ENCODE results near the gene RAB21. TPM values are rescaled to one million over a fixed set of nuclear protein-coding genes. Genes with fewer than 3 reads are reported as not detected.
A peak's percentile ranks its signal among the peaks of the same experiment; 100 is the strongest.

The RAB21 gene
- total and polyA plus RNA-seq, 2 of the 4 experiments (the other 2 are of a cell fraction), result 13.8 to 15.0 TPM

GRCh38 chr12:71710276-71711125, 44.2 kb upstream of the RAB21 start:
- in situ Hi-C loops (cut with MboI; ENCODE audit: low sequenced_read_pairs), result no loop called here
- intact Hi-C loops (cut with micrococcal nuclease), result no loop called here
- Histone ChIP-seq H3K9me3 (ENCODE audit: control insufficient read depth, insufficient read depth, low read length) (no peaks in the 10 kb centered on the region), H3K4ac (ENCODE audit: low read depth, low read length) (peak overlapping the region; percentile 63), H4K20me1 (ENCODE audit: insufficient read depth, low read length) (no peaks in the 10 kb centered on the region), H2AK9ac (replicated peaks; ENCODE audit: low read depth, low read length, poor library complexity) (no peak overlapping the region), H3K79me1 (ENCODE audit: low read depth in 1 of 2, low read length in 2 of 2) (no peaks in the 10 kb centered on the region; a peak in 1 of 4 replicates), H2BK15ac (ENCODE audit: low read depth, low read length) (peak overlapping the region; percentile 51; the same call in 1 of the 3 replicates), H4K5ac (ENCODE audit: low read depth, low read length) (no peak overlapping the region), H2BK120ac (ENCODE audit: low read depth, low read length) (peak overlapping the region; percentile 72), H3K14ac (replicated peaks; ENCODE audit: low read depth, low read length) (peak overlapping the region; percentile 33), H3K27ac (ENCODE audit: insufficient read depth, low read length) (no peak overlapping the region), H3K56ac (ENCODE audit: extremely low read depth, insufficient read depth, low read length) (no peak overlapping the region), H2BK20ac (ENCODE audit: low read depth, low read length) (peak overlapping the region; percentile 90), H2AK5ac (ENCODE audit: low read depth, low read length) (peak overlapping the region; percentile 71), H3K4me2 (ENCODE audit: low read depth, low read length) (peak overlapping the region; percentile 8; the same call in 1 of the 2 replicates), H4K91ac (ENCODE audit: insufficient read depth, low read depth, low read length) (peak overlapping the region; percentile 44; the same call in 1 of the 2 replicates), H3K18ac (ENCODE audit: low read depth, low read length) (no peak overlapping the region; the same call in 1 of the 2 replicates), H2BK5ac (ENCODE audit: low read depth, low read length, poor library complexity, severe bottlenecking) (peak overlapping the region; percentile 38), H4K8ac (ENCODE audit: low read depth in 2 of 2, low read length in 2 of 2) (peak overlapping the region in 1 of 2 experiments; percentile 31; a peak in 2 of 4 replicates), H3K4me3 (ENCODE audit: insufficient read depth, low read depth, low read length) (no peak overlapping the region), H3K9ac (ENCODE audit: low read depth, low read length) (no peak overlapping the region), H2AFZ (replicated peaks; ENCODE audit: low read length, poor library complexity) (no peak overlapping the region), H3K9me1 (ENCODE audit: insufficient read depth, low read length) (peaks cover 5% of the 10 kb centered on the region; the same call in 1 of the 2 replicates), H3K27me3 (ENCODE audit: control insufficient read depth, insufficient read depth, low read length) (no peaks in the 10 kb centered on the region), H3K4me1 (ENCODE audit: control insufficient read depth, insufficient read depth, low read length) (peaks cover 2% of the 10 kb centered on the region; the same call in 1 of the 2 replicates), H3K36me3 (ENCODE audit: control insufficient read depth, insufficient read depth, low read length) (no peaks in the 10 kb centered on the region), H3K23ac (ENCODE audit: low read depth, low read length) (0 out of 2 replicates have a peak overlapping the region, but pooled peaks have one; percentile 1)
- DNase-seq (peak; percentile 91), ATAC-seq (ENCODE audit: low read depth) (peak; percentile 97)
- BruUV-seq (replicated peaks), result no TSS peak
- 39% methylated on average over 4 of the region's 7 CpGs; no CpG with 5 or more reads in 1 of the 2 experiments for WGBS, 2 experiments (ENCODE audit: extremely low coverage in 2 of 2, insufficient read length in 1 of 2)
- POLR2A ChIA-PET (ENCODE audit: unreplicated experiment), result no interaction called here
- CTCF ChIA-PET, result no interaction called here
- dilution Hi-C loops (cut with HindIII; ENCODE audit: low sequenced_read_pairs, unreplicated experiment), result loop anchor here (25.0 kb wide), 1 partner anchor 298 kb away; no protein-coding TSS in a partner anchor
- TF ChIP-seq RCOR1 (IDR thresholded peaks at IDR 0.05; ENCODE audit: insufficient replicate concordance, low read length) (no peak), CHD1 (IDR thresholded peaks at IDR 0.05; ENCODE audit: low read depth, low read length) (0 out of 2 replicates have a peak, but pooled peaks have one; percentile 62), CEBPB (IDR thresholded peaks at IDR 0.05; ENCODE audit: low read depth, low read length) (peak; percentile 83), NFE2L2 (IDR thresholded peaks at IDR 0.05; ENCODE audit: low read depth, low read length) (0 out of 2 replicates have a peak, but pooled peaks have one; percentile 36), SMC3 (IDR thresholded peaks at IDR 0.05; ENCODE audit: low read depth, low read length) (no peak), BHLHE40 (IDR thresholded peaks at IDR 0.05; ENCODE audit: low read depth, low read length) (no peak), POLR2A (IDR thresholded peaks at IDR 0.05; ENCODE audit: low read depth, low read length) (no peak), MAFK (IDR thresholded peaks at IDR 0.05; ENCODE audit: low read depth, low read length) (no peak), RAD21 (IDR thresholded peaks at IDR 0.05; ENCODE audit: low read length) (no peak), RFX5 (IDR thresholded peaks at IDR 0.05; ENCODE audit: low read depth, low read length) (no peak)
- TF ChIP-seq, protein P1, sequence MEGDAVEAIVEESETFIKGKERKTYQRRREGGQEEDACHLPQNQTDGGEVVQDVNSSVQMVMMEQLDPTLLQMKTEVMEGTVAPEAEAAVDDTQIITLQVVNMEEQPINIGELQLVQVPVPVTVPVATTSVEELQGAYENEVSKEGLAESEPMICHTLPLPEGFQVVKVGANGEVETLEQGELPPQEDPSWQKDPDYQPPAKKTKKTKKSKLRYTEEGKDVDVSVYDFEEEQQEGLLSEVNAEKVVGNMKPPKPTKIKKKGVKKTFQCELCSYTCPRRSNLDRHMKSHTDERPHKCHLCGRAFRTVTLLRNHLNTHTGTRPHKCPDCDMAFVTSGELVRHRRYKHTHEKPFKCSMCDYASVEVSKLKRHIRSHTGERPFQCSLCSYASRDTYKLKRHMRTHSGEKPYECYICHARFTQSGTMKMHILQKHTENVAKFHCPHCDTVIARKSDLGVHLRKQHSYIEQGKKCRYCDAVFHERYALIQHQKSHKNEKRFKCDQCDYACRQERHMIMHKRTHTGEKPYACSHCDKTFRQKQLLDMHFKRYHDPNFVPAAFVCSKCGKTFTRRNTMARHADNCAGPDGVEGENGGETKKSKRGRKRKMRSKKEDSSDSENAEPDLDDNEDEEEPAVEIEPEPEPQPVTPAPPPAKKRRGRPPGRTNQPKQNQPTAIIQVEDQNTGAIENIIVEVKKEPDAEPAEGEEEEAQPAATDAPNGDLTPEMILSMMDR (conservative IDR thresholded peaks at IDR 0.05; ENCODE audit: low read depth, low read length), result no peak
- TF ChIP-seq, protein P2, sequence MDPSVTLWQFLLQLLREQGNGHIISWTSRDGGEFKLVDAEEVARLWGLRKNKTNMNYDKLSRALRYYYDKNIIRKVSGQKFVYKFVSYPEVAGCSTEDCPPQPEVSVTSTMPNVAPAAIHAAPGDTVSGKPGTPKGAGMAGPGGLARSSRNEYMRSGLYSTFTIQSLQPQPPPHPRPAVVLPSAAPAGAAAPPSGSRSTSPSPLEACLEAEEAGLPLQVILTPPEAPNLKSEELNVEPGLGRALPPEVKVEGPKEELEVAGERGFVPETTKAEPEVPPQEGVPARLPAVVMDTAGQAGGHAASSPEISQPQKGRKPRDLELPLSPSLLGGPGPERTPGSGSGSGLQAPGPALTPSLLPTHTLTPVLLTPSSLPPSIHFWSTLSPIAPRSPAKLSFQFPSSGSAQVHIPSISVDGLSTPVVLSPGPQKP (IDR thresholded peaks at IDR 0.05; ENCODE audit: borderline replicate concordance, low read depth, low read length), result no peak
- TF ChIP-seq, protein P3, sequence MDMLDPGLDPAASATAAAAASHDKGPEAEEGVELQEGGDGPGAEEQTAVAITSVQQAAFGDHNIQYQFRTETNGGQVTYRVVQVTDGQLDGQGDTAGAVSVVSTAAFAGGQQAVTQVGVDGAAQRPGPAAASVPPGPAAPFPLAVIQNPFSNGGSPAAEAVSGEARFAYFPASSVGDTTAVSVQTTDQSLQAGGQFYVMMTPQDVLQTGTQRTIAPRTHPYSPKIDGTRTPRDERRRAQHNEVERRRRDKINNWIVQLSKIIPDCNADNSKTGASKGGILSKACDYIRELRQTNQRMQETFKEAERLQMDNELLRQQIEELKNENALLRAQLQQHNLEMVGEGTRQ (IDR thresholded peaks at IDR 0.05; ENCODE audit: low read depth, low read length), result no peak

All from IMR-90 (cell line).